ENCODE measurements around the gene FAM20B. TPM values are rescaled to one million over a fixed set of nuclear protein-coding genes. Genes with fewer than 3 reads are reported as not detected.

The FAM20B gene
- total and polyA plus RNA-seq, 2 experiments from 2014 or later: 5.3 to 22.5 TPM

DNA sequence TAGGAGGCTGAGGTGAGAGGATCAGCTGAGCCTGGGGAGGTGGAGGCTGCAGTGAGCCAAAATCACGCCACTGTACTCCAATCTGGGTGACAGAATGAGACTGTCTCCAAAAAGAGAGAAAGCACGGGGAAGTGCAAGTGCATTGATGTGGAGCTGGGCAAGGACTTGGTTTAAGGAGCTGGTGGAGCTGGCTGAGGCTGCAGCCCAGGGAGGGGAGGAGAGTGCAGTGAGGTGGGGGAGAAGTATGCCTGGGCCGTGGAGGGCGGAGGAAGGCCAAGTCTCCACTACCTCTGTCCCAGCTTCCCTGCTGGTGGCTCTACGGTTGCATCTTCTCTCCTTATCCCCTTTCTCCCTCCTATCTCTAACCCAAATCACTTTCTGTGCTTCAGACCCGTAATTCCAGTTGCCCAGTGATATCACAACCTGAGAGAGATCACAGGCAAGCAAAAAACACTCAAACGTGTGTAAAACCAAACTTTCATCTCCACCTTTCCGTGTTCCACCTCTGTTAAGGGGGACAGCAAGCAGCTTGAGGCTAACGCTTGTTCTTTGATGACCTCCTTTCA is 67.3 kb downstream of the FAM20B start:
- H3K27me3 ChIP-seq (ENCODE audit: insufficient read depth): no peaks in the 10 kb centered on the region
- Mint-ChIP-seq H3K27ac (no peak overlapping the region), H3K4me1 (peaks cover 17% of the 10 kb centered on the region), H3K36me3 (ENCODE audit: low read depth) (peaks cover 64% of the 10 kb centered on the region), H3K27me3 (ENCODE audit: insufficient read depth, low read depth, poor library complexity) (peaks cover 3% of the 10 kb centered on the region), H3K4me3 (no peak overlapping the region), H3K9me3 (no peaks in the 10 kb centered on the region)
- H2AFZ ChIP-seq: no peak overlapping the region
- H3K27ac ChIP-seq (ENCODE audit: low read depth): no peak overlapping the region
- no peak for DNase-seq (ENCODE audit: low spot score)
- H3K4me3 ChIP-seq: no peak overlapping the region
- H3K9me2 ChIP-seq (ENCODE audit: insufficient read depth): no peaks in the 10 kb centered on the region
- no peaks in the 10 kb centered on the region; the same call in 1 of the 2 replicates for H4K20me1 ChIP-seq (replicated peaks; ENCODE audit: insufficient read depth)
- peaks cover 11% of the 10 kb centered on the region; the same call in 1 of the 2 replicates for H3K79me2 ChIP-seq (replicated peaks; ENCODE audit: insufficient read depth)
- H3K36me3 ChIP-seq (ENCODE audit: insufficient read depth): peaks cover 16% of the 10 kb centered on the region; the same call in 1 of the 2 replicates
- H3F3A ChIP-seq (replicated peaks; ENCODE audit: low read depth): no peaks in the 10 kb centered on the region
- ATAC-seq: no peak
- H3K4me2 ChIP-seq: no peak overlapping the region
- TF ChIP-seq STAT1 (IDR thresholded peaks at IDR 0.05; ENCODE audit: unreplicated experiment) (no peak), NANOG (IDR thresholded peaks at IDR 0.05; ENCODE audit: borderline replicate concordance) (no peak), ZNF462 (CRISPR knock-in tag; IDR thresholded peaks at IDR 0.05) (no peak), EZH2 (IDR thresholded peaks at IDR 0.05; ENCODE audit: low read depth, unreplicated experiment) (no peak), EZH2phosphoT487 (IDR thresholded peaks at IDR 0.05; ENCODE audit: unreplicated experiment) (no peak), CREB1 (CRISPR knock-in tag; IDR thresholded peaks at IDR 0.05; ENCODE audit: low read depth) (no peak), POLR2AphosphoS5 (IDR thresholded peaks at IDR 0.05; ENCODE audit: low read depth) (no peak), JUNB (IDR thresholded peaks at IDR 0.05; ENCODE audit: unreplicated experiment) (no peak), ZNF114 (CRISPR knock-in tag; IDR thresholded peaks at IDR 0.05) (no peak), ZNF331 (CRISPR knock-in tag; IDR thresholded peaks at IDR 0.05; ENCODE audit: low read depth) (no peak)
- TF ChIP-seq, protein P1, sequence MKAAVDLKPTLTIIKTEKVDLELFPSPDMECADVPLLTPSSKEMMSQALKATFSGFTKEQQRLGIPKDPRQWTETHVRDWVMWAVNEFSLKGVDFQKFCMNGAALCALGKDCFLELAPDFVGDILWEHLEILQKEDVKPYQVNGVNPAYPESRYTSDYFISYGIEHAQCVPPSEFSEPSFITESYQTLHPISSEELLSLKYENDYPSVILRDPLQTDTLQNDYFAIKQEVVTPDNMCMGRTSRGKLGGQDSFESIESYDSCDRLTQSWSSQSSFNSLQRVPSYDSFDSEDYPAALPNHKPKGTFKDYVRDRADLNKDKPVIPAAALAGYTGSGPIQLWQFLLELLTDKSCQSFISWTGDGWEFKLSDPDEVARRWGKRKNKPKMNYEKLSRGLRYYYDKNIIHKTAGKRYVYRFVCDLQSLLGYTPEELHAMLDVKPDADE (IDR thresholded peaks at IDR 0.05): no peak
- TF ChIP-seq, protein P2, sequence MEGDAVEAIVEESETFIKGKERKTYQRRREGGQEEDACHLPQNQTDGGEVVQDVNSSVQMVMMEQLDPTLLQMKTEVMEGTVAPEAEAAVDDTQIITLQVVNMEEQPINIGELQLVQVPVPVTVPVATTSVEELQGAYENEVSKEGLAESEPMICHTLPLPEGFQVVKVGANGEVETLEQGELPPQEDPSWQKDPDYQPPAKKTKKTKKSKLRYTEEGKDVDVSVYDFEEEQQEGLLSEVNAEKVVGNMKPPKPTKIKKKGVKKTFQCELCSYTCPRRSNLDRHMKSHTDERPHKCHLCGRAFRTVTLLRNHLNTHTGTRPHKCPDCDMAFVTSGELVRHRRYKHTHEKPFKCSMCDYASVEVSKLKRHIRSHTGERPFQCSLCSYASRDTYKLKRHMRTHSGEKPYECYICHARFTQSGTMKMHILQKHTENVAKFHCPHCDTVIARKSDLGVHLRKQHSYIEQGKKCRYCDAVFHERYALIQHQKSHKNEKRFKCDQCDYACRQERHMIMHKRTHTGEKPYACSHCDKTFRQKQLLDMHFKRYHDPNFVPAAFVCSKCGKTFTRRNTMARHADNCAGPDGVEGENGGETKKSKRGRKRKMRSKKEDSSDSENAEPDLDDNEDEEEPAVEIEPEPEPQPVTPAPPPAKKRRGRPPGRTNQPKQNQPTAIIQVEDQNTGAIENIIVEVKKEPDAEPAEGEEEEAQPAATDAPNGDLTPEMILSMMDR (conservative IDR thresholded peaks at IDR 0.05; ENCODE audit: low read depth in 2 of 2): no peak
- TF ChIP-seq, protein P3, sequence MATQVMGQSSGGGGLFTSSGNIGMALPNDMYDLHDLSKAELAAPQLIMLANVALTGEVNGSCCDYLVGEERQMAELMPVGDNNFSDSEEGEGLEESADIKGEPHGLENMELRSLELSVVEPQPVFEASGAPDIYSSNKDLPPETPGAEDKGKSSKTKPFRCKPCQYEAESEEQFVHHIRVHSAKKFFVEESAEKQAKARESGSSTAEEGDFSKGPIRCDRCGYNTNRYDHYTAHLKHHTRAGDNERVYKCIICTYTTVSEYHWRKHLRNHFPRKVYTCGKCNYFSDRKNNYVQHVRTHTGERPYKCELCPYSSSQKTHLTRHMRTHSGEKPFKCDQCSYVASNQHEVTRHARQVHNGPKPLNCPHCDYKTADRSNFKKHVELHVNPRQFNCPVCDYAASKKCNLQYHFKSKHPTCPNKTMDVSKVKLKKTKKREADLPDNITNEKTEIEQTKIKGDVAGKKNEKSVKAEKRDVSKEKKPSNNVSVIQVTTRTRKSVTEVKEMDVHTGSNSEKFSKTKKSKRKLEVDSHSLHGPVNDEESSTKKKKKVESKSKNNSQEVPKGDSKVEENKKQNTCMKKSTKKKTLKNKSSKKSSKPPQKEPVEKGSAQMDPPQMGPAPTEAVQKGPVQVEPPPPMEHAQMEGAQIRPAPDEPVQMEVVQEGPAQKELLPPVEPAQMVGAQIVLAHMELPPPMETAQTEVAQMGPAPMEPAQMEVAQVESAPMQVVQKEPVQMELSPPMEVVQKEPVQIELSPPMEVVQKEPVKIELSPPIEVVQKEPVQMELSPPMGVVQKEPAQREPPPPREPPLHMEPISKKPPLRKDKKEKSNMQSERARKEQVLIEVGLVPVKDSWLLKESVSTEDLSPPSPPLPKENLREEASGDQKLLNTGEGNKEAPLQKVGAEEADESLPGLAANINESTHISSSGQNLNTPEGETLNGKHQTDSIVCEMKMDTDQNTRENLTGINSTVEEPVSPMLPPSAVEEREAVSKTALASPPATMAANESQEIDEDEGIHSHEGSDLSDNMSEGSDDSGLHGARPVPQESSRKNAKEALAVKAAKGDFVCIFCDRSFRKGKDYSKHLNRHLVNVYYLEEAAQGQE (IDR thresholded peaks at IDR 0.05; ENCODE audit: unreplicated experiment): no peak
- peaks cover 6% of the 10 kb centered on the region; the same call in 1 of the 2 replicates for H3K4me1 ChIP-seq (ENCODE audit: insufficient read depth)

Measured in GM23338 (cell line).